Body of pancreas (tissue), 4 donors: Measurements from ENCODE around the gene ZBP1. TPM values are rescaled to one million over a fixed set of nuclear protein-coding genes. Genes with fewer than 3 reads are reported as not detected.

ENCODE experiments used
- ATAC-seq: fragments of 150-250 bp; one replicate; pipeline ENCODE4 v1.9.1; 2016
- DNase-seq, 4 donors: peaks; one replicate each; pipeline ENCODE4 v3.0.0-alpha.2; 2019
- H3K27ac ChIP-seq, 4 donors: fragments of 200-600 bp; sonication (generic); 1 replicate in 3 of 4; 2 replicates in 1 of 4; pipeline versions ENCODE4 v1.5.1 to v1.6.1; 2016 to 2019; ENCODE audit warnings: mild to moderate bottlenecking in 1 of 4, mixed read lengths in 1 of 4, moderate library complexity in 1 of 4
- H3K27me3 ChIP-seq, 2 donors: fragments of 200-600 bp; sonication (generic); one replicate each; pipeline ENCODE4 v1.6.0; 2016; ENCODE audit warnings: mild to moderate bottlenecking in 1 of 2
- H3K36me3 ChIP-seq, 2 donors: fragments of 200-600 bp; sonication (generic); replicated peaks in 1 of 2; 2 replicates each; pipeline ENCODE4 v1.5.1; 2016; ENCODE audit warnings: low read depth in 2 of 2; ENCODE audit not compliant: insufficient read depth in 1 of 2
- H3K4me1 ChIP-seq: fragments of 200-600 bp; sonication (generic); one replicate; pipeline ENCODE4 v1.6.0; 2016
- H3K4me3 ChIP-seq, 2 donors: fragments of 200-600 bp; sonication (generic); 1 replicate in 1 of 2; 2 replicates in 1 of 2; pipeline ENCODE4 v1.5.1; 2016 to 2019
- H3K9me3 ChIP-seq, 3 donors: fragments of 200-600 bp; sonication (generic); 1 replicate in 2 of 3; 2 replicates in 1 of 3; pipeline ENCODE4 v1.5.1; 2016
- CTCF ChIP-seq, 7 experiments: fragments of 450-650 bp in 4 of 7; fragments of 200-600 bp in 3 of 7; sonication (generic) in 3 of 7; IDR thresholded peaks; one replicate each; pipeline ENCODE4 v1.5.1; 2016 to 2019; ENCODE audit warnings: antibody characterized with exemption in 7 of 7
- POLR2A ChIP-seq, 3 donors: fragments of 450-650 bp; IDR thresholded peaks; one replicate each; pipeline ENCODE4 v1.6.1; 2016; ENCODE audit warnings: antibody characterized with exemption in 3 of 3, mild to moderate bottlenecking in 2 of 3
- WGBS, 2 donors: methylation state at CpG; one replicate each; pipeline ENCODE4 v1.1.5; 2017; 5-methylcytosine and 5-hydroxymethylcytosine counted together
- intact Hi-C: fragments of 100-400 bp; cut with DNase I; formaldehyde crosslinking; loops from one replicate; pipeline ENCODE4 v1.15.1; 2023
- total RNA-seq, 2 donors: library from RNA; depleted of rRNA; stranded (reverse); fragments of >200 nt; gene quantifications; one replicate each; pipeline ENCODE4 v1.1.0, GENCODE V29; 2016

ZBP1 gene
- total RNA-seq, 2 donors from 2014 or later = 0.26 TPM; not detected in 1

GRCh38 chr20:57663681-57664451 is 43.6 kb upstream of the ZBP1 start:
- Histone ChIP-seq H3K4me3 (no peak overlapping the region), H3K4me1 (peaks cover 21% of the 10 kb centered on the region), H3K9me3 (no peaks in the 10 kb centered on the region), H3K27me3 (no peaks in the 10 kb centered on the region), H3K36me3 (no peaks in the 10 kb centered on the region), H3K27ac (no peak overlapping the region)
- DNase-seq (peak in 2 of 4 donors; percentile 3 to 11), ATAC-seq (no peak)
- intact Hi-C loops = no loop called here
- TF ChIP-seq CTCF (IDR thresholded peaks at IDR 0.05) = no peak
- TF ChIP-seq POLR2A (IDR thresholded peaks at IDR 0.05) = no peak
- 84 to 89% methylated on average over 11 to 25 of the region's 27 CpGs for WGBS, 2 donors

GRCh38 chr20:57663241-57663640 is 43.0 kb upstream of the ZBP1 start:
- WGBS, 2 donors = 81 to 84% methylated on average over 6 to 9 of the region's 9 CpGs
- peak in 2 of 4 donors; percentile 3 to 8 for DNase-seq
- intact Hi-C loops = no loop called here

GRCh38 chr20:57662456-57663240 is 42.4 kb upstream of the ZBP1 start:
- TF ChIP-seq POLR2A (IDR thresholded peaks at IDR 0.05) (no peak), CTCF (IDR thresholded peaks at IDR 0.05) (no peak)
- WGBS, 2 donors = 67 to 79% methylated on average over 4 to 20 of the region's 21 CpGs
- intact Hi-C loops = no loop called here
- Histone ChIP-seq H3K36me3 (no peaks in the 10 kb centered on the region), H3K9me3 (no peaks in the 10 kb centered on the region), H3K27ac (no peak overlapping the region), H3K27me3 (no peaks in the 10 kb centered on the region), H3K4me3 (no peak overlapping the region), H3K4me1 (peaks cover 10% of the 10 kb centered on the region)
- no peak for ATAC-seq
- DNase-seq = peak in 3 of 4 donors; percentile 6 to 15 (median 10)

More at GRCh38 chr20:57663241-57663640, 43.0 kb upstream of the ZBP1 start:
- H3K4me1 ChIP-seq = peaks cover 16% of the 10 kb centered on the region
- no peaks in the 10 kb centered on the region for H3K9me3 ChIP-seq
- ATAC-seq = no peak
- H3K27ac ChIP-seq = no peak overlapping the region
- no peaks in the 10 kb centered on the region for H3K36me3 ChIP-seq
- TF ChIP-seq CTCF (IDR thresholded peaks at IDR 0.05) (no peak), POLR2A (IDR thresholded peaks at IDR 0.05) (no peak)
- no peaks in the 10 kb centered on the region for H3K27me3 ChIP-seq
- H3K4me3 ChIP-seq = no peak overlapping the region

- no peaks in the 10 kb centered on the region for H3K36me3 ChIP-seq
- ATAC-seq = no peak
- no peaks in the 10 kb centered on the region for H3K9me3 ChIP-seq
- intact Hi-C loops = no loop called here
- no peak overlapping the region for H3K27ac ChIP-seq
- peaks cover 10% of the 10 kb centered on the region for H3K4me1 ChIP-seq
- 81% methylated on average over 12 to 25 of the region's 26 CpGs for whole genome bisulfite sequencing, 2 donors
- H3K4me3 ChIP-seq = no peak overlapping the region
- H3K27me3 ChIP-seq = no peaks in the 10 kb centered on the region
- TF ChIP-seq POLR2A (IDR thresholded peaks at IDR 0.05) (no peak), CTCF (IDR thresholded peaks at IDR 0.05) (no peak)
- DNase-seq = peak in 1 of 4 donors; percentile 6
These were observed 41.7 kb upstream of the ZBP1 start for GRCh38 chr20:57661746-57662455.
